ENCODE measurements around the gene PGP. TPM values are rescaled to one million over a fixed set of nuclear protein-coding genes. Genes with fewer than 3 reads are reported as not detected.
A peak's percentile ranks its signal among the peaks of the same experiment; 100 is the strongest.

The PGP gene
- total RNA-seq, 1 experiment from 2014 or later: 38.3 TPM

GRCh38 chr16:2180962-2181923, 33.4 kb downstream of the PGP start:
- Histone ChIP-seq H3K14ac (ENCODE audit: insufficient read depth, low read length) (no peak overlapping the region), H3K9ac (ENCODE audit: extremely low read depth, insufficient read length, low read length) (no peak overlapping the region), H4K5ac (ENCODE audit: insufficient read length, low read depth, low read length) (no peak overlapping the region), H2AFZ (ENCODE audit: low read length) (no peak overlapping the region), H3K27me3 (ENCODE audit: insufficient read depth, low read length) (no peaks in the 10 kb centered on the region), H2BK15ac (ENCODE audit: low read depth, low read length) (no peak overlapping the region), H3K4me1 (ENCODE audit: insufficient read depth, low read length) (no peaks in the 10 kb centered on the region), H3K56ac (ENCODE audit: insufficient read length, low read depth, low read length) (no peak overlapping the region), H2BK12ac (ENCODE audit: insufficient read length, low read depth, low read length) (no peak overlapping the region), H2BK120ac (ENCODE audit: low read depth, low read length, poor library complexity, severe bottlenecking) (no peak overlapping the region), H3K4ac (ENCODE audit: low read depth, low read length) (no peak overlapping the region), H3K79me2 (ENCODE audit: insufficient read depth, low read length) (no peaks in the 10 kb centered on the region), H3K9me3 (ENCODE audit: control insufficient read depth, low read depth, low read length) (no peaks in the 10 kb centered on the region), H4K91ac (ENCODE audit: insufficient read length, low read depth, low read length) (no peak overlapping the region), H3T11ph (ENCODE audit: low read length) (no peak overlapping the region), H3K23ac (ENCODE audit: insufficient read length, low read depth, low read length) (no peak overlapping the region), H3K27ac (ENCODE audit: insufficient read length, low read depth, low read length) (no peak overlapping the region), H2AK5ac (ENCODE audit: insufficient read length, low read length) (no peak overlapping the region), H4K8ac (replicated peaks; ENCODE audit: insufficient read length, low read depth, low read length) (no peak overlapping the region), H2BK20ac (ENCODE audit: low read depth, low read length, poor library complexity, severe bottlenecking) (no peak overlapping the region), H3K79me1 (ENCODE audit: insufficient read depth, low read depth, low read length, poor library complexity, severe bottlenecking) (no peaks in the 10 kb centered on the region), H2BK5ac (ENCODE audit: insufficient read length, low read length) (no peak overlapping the region), H3K23me2 (ENCODE audit: insufficient read length, low read depth, low read length, poor library complexity, severe bottlenecking) (peaks cover under 1% of the 10 kb centered on the region), H4K20me1 (ENCODE audit: control insufficient read depth, insufficient read depth, insufficient read length) (peaks cover 3% of the 10 kb centered on the region), H3K18ac (ENCODE audit: insufficient read length, low read depth, low read length) (no peak overlapping the region), H3K4me2 (ENCODE audit: insufficient read depth, insufficient read length, low read length) (no peak overlapping the region)
- Mint-ChIP-seq H3K27ac (peak overlapping the region in 2 of 3 experiments; percentile 19 to 89; a peak in 2 of 7 replicates), H3K36me3 (ENCODE audit: insufficient read depth in 1 of 3, low read depth in 3 of 3) (peaks cover 0 to 17% (median 14%) of the 10 kb centered on the region in 3 experiments; a peak in 4 of 7 replicates), H3K27me3 (ENCODE audit: low read depth) (no peaks in the 10 kb centered on the region), H3K9me3 (no peaks in the 10 kb centered on the region), H3K4me1 (peaks cover 3 to 7% of the 10 kb centered on the region in 2 experiments), H3K4me3 (no peak overlapping the region)
- peak; percentile 61 for DNase-seq
- WGBS (ENCODE audit: extremely low coverage, insufficient read length, low lambda C conversion rate): no CpG with 5 or more reads among the region's 46 CpGs
- TF ChIP-seq CTCF (conservative IDR thresholded peaks at IDR 0.05): no peak

Data from H9 (cell line).